HG02938 (cell line): ENCODE measurements around the gene GABRE.
"Not testable (repeated sequence)": the region's sequence is repeated elsewhere in the genome, so short reads cannot be mapped to it uniquely, and the experiment has no call there.

ENCODE experiments used
- ATAC-seq: cut with Tn5 transposase; IDR thresholded peaks from one replicate; pipeline ENCODE4 v1.9.1; 2021; ENCODE audit warnings: mild to moderate bottlenecking, moderate library complexity; ENCODE audit not compliant: unreplicated experiment

Gene GABRE

GRCh38 chrX:151970027-151970426 lies 4.4 kb downstream of the GABRE start:
- no peak for ATAC-seq

- no peak for ATAC-seq
Observed at GRCh38 chrX:151966236-151966635, 8.2 kb downstream of the GABRE start.

- no peak for ATAC-seq
Observed at GRCh38 chrX:151962034-151962433, 12.4 kb downstream of the GABRE start.

GRCh38 chrX:151958101-151958500 lies 16.4 kb downstream of the GABRE start:
- ATAC-seq: no peak

- ATAC-seq: no peak
Observed at GRCh38 chrX:151954730-151955129, 19.7 kb downstream of the GABRE start.

- no peak for ATAC-seq
Observed at GRCh38 chrX:151938172-151938571, 36.3 kb downstream of the GABRE start.

- ATAC-seq: no peak
Observed at GRCh38 chrX:151935358-151935757, 39.1 kb downstream of the GABRE start.

GRCh38 chrX:151929126-151929525 lies 45.4 kb downstream of the GABRE start:
- no peak for ATAC-seq

- no peak for ATAC-seq
Observed at GRCh38 chrX:151923648-151924047, 50.8 kb downstream of the GABRE start.

- ATAC-seq: no peak
Observed at GRCh38 chrX:151922692-151923091, 51.8 kb downstream of the GABRE start.

- no peak for ATAC-seq
Observed at GRCh38 chrX:151921866-151922265, 52.6 kb downstream of the GABRE start.

GRCh38 chrX:151921292-151921691 lies 53.2 kb downstream of the GABRE start:
- no peak for ATAC-seq

- ATAC-seq: no peak
Observed at GRCh38 chrX:151920530-151920929, 53.9 kb downstream of the GABRE start.

- ATAC-seq: no peak
Observed at GRCh38 chrX:151920101-151920500, 54.4 kb downstream of the GABRE start.

- ATAC-seq: no peak
Observed at GRCh38 chrX:151919610-151920009, 54.9 kb downstream of the GABRE start.

GRCh38 chrX:151918736-151919135 lies 55.7 kb downstream of the GABRE start:
- not testable (repeated sequence) for ATAC-seq

GRCh38 chrX:151912780-151913179 lies 61.7 kb downstream of the GABRE start, which contains the start of gene MAGEA4:
Gene MAGEA4 (plus strand): TSS chrX:151912889. CDS start chrX:151923665, 10,776 bp downstream.
- ATAC-seq: no peak

GRCh38 chrX:151912221-151912620 lies 62.3 kb downstream of the GABRE start:
- no peak for ATAC-seq

- no peak for ATAC-seq
Observed at GRCh38 chrX:151904989-151905388, 69.5 kb downstream of the GABRE start.
